ENCODE data around the gene CREB5.

Gene CREB5

DNA sequence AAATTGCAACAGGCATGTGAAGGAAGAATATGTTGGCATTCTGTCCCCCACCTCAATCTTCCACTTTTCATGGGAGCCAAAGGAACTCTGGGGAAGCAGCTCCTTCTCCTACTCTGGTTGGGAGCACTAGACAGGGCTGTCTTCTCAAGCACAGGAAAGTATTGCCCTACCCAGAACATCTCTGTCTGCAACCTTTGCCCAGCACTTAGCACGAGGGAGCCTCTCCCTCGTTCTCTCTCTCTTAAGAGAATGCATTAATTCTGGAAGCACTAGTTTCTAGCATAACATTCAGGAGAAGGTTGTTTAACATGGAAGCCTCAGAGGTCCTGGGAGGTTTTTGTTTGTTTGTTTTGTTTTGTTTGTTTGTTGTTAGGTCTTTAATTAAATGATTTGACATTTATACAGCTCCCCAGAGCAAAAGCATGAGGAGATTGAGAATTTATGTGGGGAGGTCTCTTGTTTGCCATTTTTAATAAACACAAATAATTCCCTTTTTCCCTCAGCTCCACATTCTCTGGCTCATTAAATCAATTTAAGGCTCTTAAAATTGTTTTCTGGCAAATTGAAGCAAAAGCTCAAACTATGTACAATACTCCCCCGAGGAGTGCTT is 305.2 kb downstream of the CREB5 start:
- 89% methylated on average over 3 of the region's 3 CpGs for WGBS
- H3K4me1 ChIP-seq (ENCODE audit: insufficient read depth, low read length), result no peaks in the 10 kb centered on the region
- no peaks in the 10 kb centered on the region for H3K9me3 ChIP-seq (ENCODE audit: insufficient read depth, low read depth, low read length)
- H3K36me3 ChIP-seq (ENCODE audit: insufficient read depth, low read length), result peaks cover 9% of the 10 kb centered on the region; the same call in 1 of the 2 replicates
- H3K4me3 ChIP-seq (ENCODE audit: low read length), result no peak overlapping the region
- no peaks in the 10 kb centered on the region for H3K27me3 ChIP-seq (ENCODE audit: insufficient read depth, low read length)
- no peak overlapping the region for H3K9ac ChIP-seq (ENCODE audit: low read depth, low read length)
- H3K27ac ChIP-seq (ENCODE audit: low read depth, low read length), result no peak overlapping the region

DNA sequence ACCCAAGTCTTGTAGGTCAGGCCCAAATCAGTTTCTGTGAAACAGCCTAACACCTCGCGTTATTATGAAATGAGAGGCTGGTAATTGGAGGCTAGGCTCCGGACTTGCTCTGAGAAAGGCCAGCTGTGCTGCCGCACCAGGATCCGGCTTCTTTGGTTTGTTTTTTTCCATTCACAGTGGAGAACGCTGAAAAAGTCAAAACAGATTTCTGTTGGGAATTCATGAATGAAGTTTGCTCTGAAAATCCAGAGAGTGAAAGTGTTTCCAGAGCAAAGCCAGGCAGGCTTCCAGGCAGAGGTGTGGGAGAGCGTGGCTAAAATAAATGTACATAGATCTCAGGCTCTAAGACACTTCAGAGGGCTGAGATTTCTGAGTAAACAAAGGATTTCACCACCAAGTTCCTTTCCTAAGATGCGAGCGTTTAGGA is 305.8 kb downstream of the CREB5 start:
- no peaks in the 10 kb centered on the region for H3K9me3 ChIP-seq (ENCODE audit: insufficient read depth, low read depth, low read length)
- H3K27ac ChIP-seq (ENCODE audit: low read depth, low read length), result no peak overlapping the region
- peaks cover 9% of the 10 kb centered on the region; the same call in 1 of the 2 replicates for H3K36me3 ChIP-seq (ENCODE audit: insufficient read depth, low read length)
- no peak overlapping the region for H3K9ac ChIP-seq (ENCODE audit: low read depth, low read length)
- H3K4me3 ChIP-seq (ENCODE audit: low read length), result no peak overlapping the region
- H3K4me1 ChIP-seq (ENCODE audit: insufficient read depth, low read length), result no peaks in the 10 kb centered on the region
- no peaks in the 10 kb centered on the region for H3K27me3 ChIP-seq (ENCODE audit: insufficient read depth, low read length)
- WGBS, result 94% methylated on average over 9 of the region's 9 CpGs

DNA sequence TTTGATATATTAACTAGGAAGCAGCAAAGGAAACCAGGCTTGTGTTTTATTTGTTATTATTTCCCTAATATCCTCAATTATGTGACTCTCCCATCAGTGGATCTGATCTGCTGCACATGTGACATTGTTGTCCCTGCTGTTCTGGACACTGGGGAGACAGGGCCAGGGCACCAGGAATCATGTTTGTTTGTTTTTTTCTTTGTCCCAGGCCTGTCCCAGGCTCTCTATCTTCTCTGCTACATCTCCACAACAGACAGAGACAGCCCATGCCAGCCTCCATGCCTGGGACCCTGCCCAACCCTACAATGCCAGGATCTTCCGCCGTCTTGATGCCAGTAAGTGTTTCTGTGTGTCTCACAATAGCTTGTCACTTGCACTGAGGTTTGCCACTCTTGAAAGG is 306.2 kb downstream of the CREB5 start:
- Histone ChIP-seq H3K27ac (ENCODE audit: low read depth, low read length) (no peak overlapping the region), H3K4me3 (ENCODE audit: low read length) (no peak overlapping the region), H3K9ac (ENCODE audit: low read depth, low read length) (no peak overlapping the region), H3K36me3 (ENCODE audit: insufficient read depth, low read length) (peaks cover 9% of the 10 kb centered on the region; the same call in 1 of the 2 replicates), H3K9me3 (ENCODE audit: insufficient read depth, low read depth, low read length) (no peaks in the 10 kb centered on the region), H3K27me3 (ENCODE audit: insufficient read depth, low read length) (no peaks in the 10 kb centered on the region), H3K4me1 (ENCODE audit: insufficient read depth, low read length) (no peaks in the 10 kb centered on the region)
- WGBS, result 94% methylated on average over 2 of the region's 2 CpGs

- no peaks in the 10 kb centered on the region for H3K27me3 ChIP-seq (ENCODE audit: insufficient read depth, low read length)
- no peak overlapping the region for H3K4me3 ChIP-seq (ENCODE audit: low read length)
- H3K9ac ChIP-seq (ENCODE audit: low read depth, low read length), result no peak overlapping the region
- no peak overlapping the region for H3K27ac ChIP-seq (ENCODE audit: low read depth, low read length)
- no peaks in the 10 kb centered on the region for H3K9me3 ChIP-seq (ENCODE audit: insufficient read depth, low read depth, low read length)
- H3K36me3 ChIP-seq (ENCODE audit: insufficient read depth, low read length), result peaks cover 14% of the 10 kb centered on the region; the same call in 1 of the 2 replicates
- 94% methylated on average over 4 of the region's 4 CpGs for WGBS
- peaks cover 5% of the 10 kb centered on the region; the same call in 1 of the 2 replicates for H3K4me1 ChIP-seq (ENCODE audit: insufficient read depth, low read length)
These were observed 310.4 kb downstream of the CREB5 start for GRCh38 chr7:28722684-28723083.

DNA sequence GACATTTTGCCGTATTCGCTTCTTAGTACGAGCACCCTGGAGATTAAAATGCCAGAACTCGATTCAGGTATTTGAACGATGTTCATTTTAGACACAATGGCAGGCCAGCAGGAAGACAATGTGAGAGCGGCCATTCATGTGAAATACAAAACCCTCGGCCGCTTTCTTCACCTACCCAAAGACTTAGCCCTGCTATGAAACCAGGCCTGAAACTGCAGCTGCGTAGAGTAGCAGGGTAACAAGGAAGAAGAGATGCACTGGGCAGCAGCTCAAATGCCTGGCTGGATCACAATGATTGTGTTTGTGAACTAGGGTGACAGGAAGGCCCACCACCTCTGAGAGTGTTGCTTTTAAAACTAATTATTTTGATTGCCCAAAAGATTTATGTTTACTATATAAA is 311.0 kb downstream of the CREB5 start:
- Histone ChIP-seq H3K36me3 (ENCODE audit: insufficient read depth, low read length) (peaks cover 14% of the 10 kb centered on the region; the same call in 1 of the 2 replicates), H3K9ac (ENCODE audit: low read depth, low read length) (no peak overlapping the region)
- WGBS, result 85% methylated on average over 9 of the region's 9 CpGs

DNA sequence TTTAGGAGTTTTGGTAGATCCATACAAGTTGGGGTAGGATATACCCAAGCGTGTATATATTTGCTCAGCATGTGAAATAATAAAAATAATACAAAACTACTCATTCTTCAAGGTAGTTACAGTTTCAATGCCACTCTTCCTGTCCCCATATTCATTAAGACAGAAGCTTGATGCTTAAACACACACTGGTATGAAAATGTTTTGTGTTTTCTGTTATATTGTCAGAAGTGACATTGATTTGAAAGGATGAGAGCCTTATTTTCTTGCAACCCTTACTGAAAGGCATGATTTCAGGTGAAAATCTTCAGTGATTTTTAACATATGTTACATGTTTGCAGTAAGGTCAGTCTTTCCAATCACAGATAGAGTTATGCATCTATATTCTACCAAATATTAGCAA is 312.2 kb downstream of the CREB5 start:
- WGBS, result no CpG with 5 or more reads among the region's 1 CpG
- Histone ChIP-seq H3K36me3 (ENCODE audit: insufficient read depth, low read length) (peaks cover 8% of the 10 kb centered on the region; the same call in 1 of the 2 replicates), H3K27ac (ENCODE audit: low read depth, low read length) (no peak overlapping the region), H3K9ac (ENCODE audit: low read depth, low read length) (no peak overlapping the region), H3K9me3 (ENCODE audit: insufficient read depth, low read depth, low read length) (no peaks in the 10 kb centered on the region), H3K27me3 (ENCODE audit: insufficient read depth, low read length) (no peaks in the 10 kb centered on the region), H3K4me3 (ENCODE audit: low read length) (no peak overlapping the region), H3K4me1 (ENCODE audit: insufficient read depth, low read length) (peaks cover 5% of the 10 kb centered on the region; the same call in 1 of the 2 replicates)

More for the DNA sequence above, 311.0 kb downstream of the CREB5 start:
- Histone ChIP-seq H3K4me1 (ENCODE audit: insufficient read depth, low read length) (peaks cover 5% of the 10 kb centered on the region; the same call in 1 of the 2 replicates), H3K27me3 (ENCODE audit: insufficient read depth, low read length) (no peaks in the 10 kb centered on the region), H3K4me3 (ENCODE audit: low read length) (no peak overlapping the region), H3K27ac (ENCODE audit: low read depth, low read length) (no peak overlapping the region), H3K9me3 (ENCODE audit: insufficient read depth, low read depth, low read length) (no peaks in the 10 kb centered on the region)

DNA sequence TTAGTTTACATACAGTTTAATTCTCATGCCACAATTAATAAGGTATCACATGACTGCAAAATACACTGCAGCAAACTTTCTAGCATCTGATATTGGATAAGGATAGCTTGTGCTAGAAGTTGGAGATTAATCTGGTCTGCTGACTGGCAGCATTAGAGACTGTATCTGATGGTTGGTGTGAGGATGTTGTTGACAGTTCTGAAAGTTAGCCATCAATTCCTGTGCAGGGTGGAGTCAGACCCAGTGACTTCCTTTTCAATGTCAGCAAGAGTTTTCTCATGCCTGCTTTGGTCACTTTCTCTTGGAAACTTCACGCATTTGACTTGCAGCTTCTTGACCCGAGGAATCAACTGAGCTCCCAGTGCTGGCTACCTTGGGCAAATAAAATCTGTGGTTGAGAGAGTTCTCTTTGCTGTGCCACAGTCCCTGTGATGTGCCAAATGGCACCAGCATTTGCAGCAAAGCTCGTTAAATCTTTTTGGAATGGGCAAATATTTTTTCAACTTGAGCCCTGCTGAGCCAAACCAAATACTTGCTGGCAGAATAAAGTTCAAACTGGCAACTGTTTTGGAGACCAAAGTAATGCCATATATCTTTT is 312.8 kb downstream of the CREB5 start:
- Histone ChIP-seq H3K9ac (ENCODE audit: low read depth, low read length) (no peak overlapping the region), H3K36me3 (ENCODE audit: insufficient read depth, low read length) (peaks cover 6% of the 10 kb centered on the region; the same call in 1 of the 2 replicates), H3K4me3 (ENCODE audit: low read length) (no peak overlapping the region), H3K4me1 (ENCODE audit: insufficient read depth, low read length) (peaks cover 5% of the 10 kb centered on the region; the same call in 1 of the 2 replicates), H3K27ac (ENCODE audit: low read depth, low read length) (no peak overlapping the region), H3K9me3 (ENCODE audit: insufficient read depth, low read depth, low read length) (no peaks in the 10 kb centered on the region), H3K27me3 (ENCODE audit: insufficient read depth, low read length) (no peaks in the 10 kb centered on the region)
- WGBS, result 90% methylated on average over 3 of the region's 3 CpGs

- Histone ChIP-seq H3K9ac (ENCODE audit: low read depth, low read length) (no peak overlapping the region), H3K4me1 (ENCODE audit: insufficient read depth, low read length) (peaks cover 5% of the 10 kb centered on the region; the same call in 1 of the 2 replicates), H3K9me3 (ENCODE audit: insufficient read depth, low read depth, low read length) (no peaks in the 10 kb centered on the region), H3K27me3 (ENCODE audit: insufficient read depth, low read length) (no peaks in the 10 kb centered on the region), H3K4me3 (ENCODE audit: low read length) (no peak overlapping the region), H3K27ac (ENCODE audit: low read depth, low read length) (no peak overlapping the region), H3K36me3 (ENCODE audit: insufficient read depth, low read length) (peaks cover 4% of the 10 kb centered on the region; the same call in 1 of the 2 replicates)
- 100% methylated on average over 2 of the region's 2 CpGs for WGBS
These were observed 313.6 kb downstream of the CREB5 start for GRCh38 chr7:28725911-28726310.

GRCh38 chr7:28726555-28726954 is 314.2 kb downstream of the CREB5 start:
- 83% methylated on average over 1 of the region's 1 CpG for WGBS
- no peak overlapping the region for H3K27ac ChIP-seq (ENCODE audit: low read depth, low read length)

DNA sequence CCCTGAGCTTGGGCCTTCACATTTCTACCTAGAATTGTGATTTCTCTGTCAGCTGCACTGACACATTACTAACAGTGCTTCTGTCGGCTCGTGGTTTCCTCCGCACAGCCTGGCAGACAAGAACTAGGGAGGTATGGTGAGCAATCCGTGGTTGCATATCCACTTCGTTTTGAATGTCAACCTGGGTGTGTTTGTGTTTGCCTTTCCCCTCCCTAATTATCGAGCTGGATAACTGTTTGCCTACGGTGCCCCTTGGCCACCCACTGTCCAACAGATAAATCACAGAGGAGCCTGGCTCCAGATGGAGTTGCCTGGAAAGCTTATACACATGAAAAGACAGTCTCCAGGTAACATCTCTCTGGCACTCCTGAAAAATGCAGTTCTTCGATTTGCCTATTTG is 317.0 kb downstream of the CREB5 start:
- H3K4me3 ChIP-seq (ENCODE audit: low read length), result no peak overlapping the region
- H3K4me1 ChIP-seq (ENCODE audit: insufficient read depth, low read length), result peaks cover 13% of the 10 kb centered on the region
- H3K9ac ChIP-seq (ENCODE audit: low read depth, low read length), result no peak overlapping the region
- WGBS, result 94% methylated on average over 8 of the region's 8 CpGs
- H3K36me3 ChIP-seq (ENCODE audit: insufficient read depth, low read length), result peaks cover 2% of the 10 kb centered on the region; the same call in 1 of the 2 replicates
- H3K9me3 ChIP-seq (ENCODE audit: insufficient read depth, low read depth, low read length), result no peaks in the 10 kb centered on the region
- H3K27me3 ChIP-seq (ENCODE audit: insufficient read depth, low read length), result no peaks in the 10 kb centered on the region
- H3K27ac ChIP-seq (ENCODE audit: low read depth, low read length), result no peak overlapping the region

More at GRCh38 chr7:28726555-28726954, 314.2 kb downstream of the CREB5 start:
- Histone ChIP-seq H3K36me3 (ENCODE audit: insufficient read depth, low read length) (peaks cover 4% of the 10 kb centered on the region; the same call in 1 of the 2 replicates), H3K4me3 (ENCODE audit: low read length) (no peak overlapping the region), H3K9me3 (ENCODE audit: insufficient read depth, low read depth, low read length) (no peaks in the 10 kb centered on the region), H3K9ac (ENCODE audit: low read depth, low read length) (no peak overlapping the region), H3K27me3 (ENCODE audit: insufficient read depth, low read length) (no peaks in the 10 kb centered on the region), H3K4me1 (ENCODE audit: insufficient read depth, low read length) (peaks cover 5% of the 10 kb centered on the region; the same call in 1 of the 2 replicates)

DNA sequence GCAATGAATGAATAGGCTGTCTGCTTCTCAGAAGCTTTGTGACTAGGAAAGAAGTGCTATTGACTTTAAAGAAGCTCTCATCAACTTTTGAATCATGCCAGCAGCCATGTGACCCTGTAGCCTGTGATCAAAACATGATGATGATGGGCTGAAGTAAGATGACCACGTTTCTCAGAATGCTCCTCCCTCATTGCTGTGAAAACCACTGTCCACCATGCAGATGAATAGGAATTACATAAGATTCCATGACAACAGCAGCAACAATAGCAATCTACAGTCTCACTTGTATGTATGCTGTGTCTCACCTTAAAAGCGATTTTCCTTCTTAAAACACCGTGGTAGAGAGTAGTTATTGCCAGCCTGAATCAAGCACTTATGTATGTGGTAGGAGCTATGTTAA is 317.4 kb downstream of the CREB5 start:
- H3K9me3 ChIP-seq (ENCODE audit: insufficient read depth, low read depth, low read length), result no peaks in the 10 kb centered on the region
- no peak overlapping the region for H3K4me3 ChIP-seq (ENCODE audit: low read length)
- H3K27me3 ChIP-seq (ENCODE audit: insufficient read depth, low read length), result no peaks in the 10 kb centered on the region
- H3K27ac ChIP-seq (ENCODE audit: low read depth, low read length), result no peak overlapping the region
- no peaks in the 10 kb centered on the region; the same call in 1 of the 2 replicates for H3K36me3 ChIP-seq (ENCODE audit: insufficient read depth, low read length)
- peaks cover 13% of the 10 kb centered on the region for H3K4me1 ChIP-seq (ENCODE audit: insufficient read depth, low read length)
- WGBS, result 85% methylated on average over 1 of the region's 3 CpGs
- H3K9ac ChIP-seq (ENCODE audit: low read depth, low read length), result no peak overlapping the region
